GM23338 (cell line): ENCODE results near the gene C3orf80.

Experiments
- CTCF ChIP-seq, 2 experiments: fragments of 200-600 bp in 1 of 2; sonication (generic) in 1 of 2; conservative IDR thresholded peaks; 2 replicates each; pipeline versions ENCODE4 v1.5.1 to v1.6.1; 2016 to 2017; ENCODE audit warnings: antibody characterized with exemption in 2 of 2, low read depth in 2 of 2, mild to moderate bottlenecking in 2 of 2, moderate library complexity in 1 of 2
- EZH2 ChIP-seq: fragments of 200-600 bp; sonication (generic); IDR thresholded peaks from one replicate; pipeline ENCODE4 v1.8.0; 2017; ENCODE audit warnings: antibody characterized with exemption, mild to moderate bottlenecking, low read depth; ENCODE audit not compliant: unreplicated experiment
- EZH2phosphoT487 ChIP-seq: fragments of 200-600 bp; sonication (generic); IDR thresholded peaks from one replicate; pipeline ENCODE4 v1.8.1; 2018; ENCODE audit warnings: antibody characterized with exemption; ENCODE audit not compliant: unreplicated experiment
- NANOG ChIP-seq: IDR thresholded peaks from 2 replicates; pipeline ENCODE4 v1.6.1; 2016; ENCODE audit warnings: antibody characterized with exemption, borderline replicate concordance
- POLR2AphosphoS5 ChIP-seq: IDR thresholded peaks from 2 replicates; pipeline ENCODE4 v1.6.1; 2016; ENCODE audit warnings: antibody characterized with exemption, low read depth
- REST ChIP-seq: IDR thresholded peaks from one replicate; pipeline ENCODE4 v1.6.1; 2018; ENCODE audit warnings: antibody characterized with exemption; ENCODE audit not compliant: unreplicated experiment

GRCh38 chr3:160220038-160220437 lies 5.2 kb upstream of the C3orf80 start:
- no peak for TF ChIP-seq POLR2AphosphoS5
- TF ChIP-seq CTCF (conservative IDR thresholded peaks at IDR 0.05; ENCODE audit: low read depth in 2 of 2) = no peak
- TF ChIP-seq REST = no peak
- TF ChIP-seq EZH2 = no peak
- TF ChIP-seq EZH2phosphoT487 = no peak
- no peak for TF ChIP-seq NANOG
